ENCODE results near the gene SOCS7.

DNA sequence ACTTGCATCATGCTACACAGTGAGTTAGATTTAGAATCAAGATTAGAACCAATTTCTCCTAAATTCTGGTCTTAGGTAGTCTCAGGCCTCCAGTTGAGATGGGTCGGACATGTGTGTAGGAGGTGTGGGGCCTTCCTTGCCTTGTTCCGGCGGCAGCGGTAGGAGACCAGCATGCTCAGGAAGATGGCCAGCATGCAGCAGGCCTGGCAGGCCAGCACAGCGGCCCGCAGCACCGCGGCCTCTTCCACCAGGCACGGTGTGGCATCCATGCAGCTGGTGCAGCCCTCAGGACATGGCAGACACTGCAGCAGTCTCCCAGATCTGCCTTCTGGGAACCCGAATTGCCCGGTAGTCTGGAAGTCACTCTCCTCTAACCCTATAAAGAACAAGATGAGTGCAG is 14.8 kb upstream of the SOCS7 start:
- no peak for TF ChIP-seq EZH2 (IDR thresholded peaks at IDR 0.05; ENCODE audit: borderline replicate concordance, insufficient read depth, low read depth, low read length, poor library complexity, severe bottlenecking)
- TF ChIP-seq, protein P1, sequence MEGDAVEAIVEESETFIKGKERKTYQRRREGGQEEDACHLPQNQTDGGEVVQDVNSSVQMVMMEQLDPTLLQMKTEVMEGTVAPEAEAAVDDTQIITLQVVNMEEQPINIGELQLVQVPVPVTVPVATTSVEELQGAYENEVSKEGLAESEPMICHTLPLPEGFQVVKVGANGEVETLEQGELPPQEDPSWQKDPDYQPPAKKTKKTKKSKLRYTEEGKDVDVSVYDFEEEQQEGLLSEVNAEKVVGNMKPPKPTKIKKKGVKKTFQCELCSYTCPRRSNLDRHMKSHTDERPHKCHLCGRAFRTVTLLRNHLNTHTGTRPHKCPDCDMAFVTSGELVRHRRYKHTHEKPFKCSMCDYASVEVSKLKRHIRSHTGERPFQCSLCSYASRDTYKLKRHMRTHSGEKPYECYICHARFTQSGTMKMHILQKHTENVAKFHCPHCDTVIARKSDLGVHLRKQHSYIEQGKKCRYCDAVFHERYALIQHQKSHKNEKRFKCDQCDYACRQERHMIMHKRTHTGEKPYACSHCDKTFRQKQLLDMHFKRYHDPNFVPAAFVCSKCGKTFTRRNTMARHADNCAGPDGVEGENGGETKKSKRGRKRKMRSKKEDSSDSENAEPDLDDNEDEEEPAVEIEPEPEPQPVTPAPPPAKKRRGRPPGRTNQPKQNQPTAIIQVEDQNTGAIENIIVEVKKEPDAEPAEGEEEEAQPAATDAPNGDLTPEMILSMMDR (IDR thresholded peaks at IDR 0.05) = no peak
